ENCODE results near the gene RMRP. TPM values are rescaled to one million over a fixed set of nuclear protein-coding genes. Genes with fewer than 3 reads are reported as not detected.

RMRP gene
- total and polyA plus RNA-seq, 9 of the 15 experiments (the other 6 are each of a cell fraction or from before 2014, with no cell fraction given): 75.7 to 89,974 (median 13,378) TPM; not detected in 3

DNA sequence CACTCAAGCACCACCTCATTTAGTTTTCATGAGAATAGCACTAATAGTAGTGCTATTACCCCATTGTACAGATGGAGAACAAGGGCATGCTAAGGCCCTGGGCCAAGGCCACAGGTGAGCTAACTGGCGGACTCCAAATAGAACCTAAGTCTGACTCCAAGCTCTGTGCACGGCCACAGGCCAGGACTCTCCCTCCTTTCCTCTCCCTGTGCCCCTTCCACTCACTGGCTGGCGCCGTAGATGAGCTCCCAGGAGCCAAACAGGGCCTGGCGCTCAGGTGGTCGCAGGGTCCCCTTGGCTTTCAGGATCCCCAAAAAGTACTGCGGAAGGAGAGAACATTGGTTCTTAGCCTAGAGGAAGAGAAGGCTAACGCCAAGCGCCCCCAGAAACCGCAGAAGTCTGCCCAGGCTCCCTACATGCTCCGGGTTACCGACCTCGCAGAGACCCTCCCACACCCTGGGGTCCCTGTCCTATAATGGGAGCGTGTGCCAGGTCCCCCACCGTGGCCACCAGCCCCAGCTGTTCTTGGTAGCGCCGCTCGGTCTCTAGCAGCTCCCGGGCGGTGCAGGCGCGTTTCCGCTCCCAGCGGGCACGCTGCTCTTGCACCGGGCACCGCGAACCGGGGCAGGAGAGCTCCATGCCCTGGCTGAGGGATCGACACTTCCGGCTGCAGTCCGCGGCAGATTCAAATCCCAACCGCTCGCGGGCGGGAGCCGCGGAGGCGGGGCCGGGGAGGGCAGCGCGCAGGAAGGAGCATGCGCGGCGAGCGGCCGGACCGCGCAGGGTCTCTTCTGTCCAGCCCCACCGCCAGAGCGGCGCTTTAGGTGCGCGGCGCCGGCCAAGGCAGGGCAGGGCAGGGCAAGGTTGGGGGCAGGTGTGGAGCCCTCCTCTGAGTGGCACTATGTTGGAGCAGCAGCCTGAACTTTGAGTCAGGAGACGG is 7.0 kb upstream of the RMRP start, which contains the start of gene ARHGEF39 (continued):
- TF ChIP-seq MIER1 (IDR thresholded peaks at IDR 0.05; ENCODE audit: low read depth) (no peak), NCOA4 (IDR thresholded peaks at IDR 0.05; ENCODE audit: partially characterized antibody) (no peak), SOX6 (IDR thresholded peaks at IDR 0.05) (0 out of 2 replicates have a peak, but pooled peaks have one; percentile 28), MEIS2 (IDR thresholded peaks at IDR 0.05; ENCODE audit: partially characterized antibody) (peak; percentile 31), ZBTB7A (IDR thresholded peaks at IDR 0.05; ENCODE audit: borderline replicate concordance, control insufficient read depth, low read depth, low read length) (peak; percentile 75; the same call in 1 of the 2 replicates), CBX1 (IDR thresholded peaks at IDR 0.05; ENCODE audit: low read depth) (peak; percentile 31; the same call in 1 of the 2 replicates), HNRNPL (IDR thresholded peaks at IDR 0.05; ENCODE audit: low read depth, low read length) (peak; percentile 76), SMARCB1 (IDR thresholded peaks at IDR 0.05; ENCODE audit: insufficient read length, low read depth) (no peak), KDM4B (IDR thresholded peaks at IDR 0.05; ENCODE audit: borderline replicate concordance in 2 of 2, low read depth in 1 of 2) (no peak), HMGN3 (IDR thresholded peaks at IDR 0.05; ENCODE audit: borderline replicate concordance, extremely low read depth, insufficient read length, low read depth, low read length) (peak; percentile 66), NCOR1 (IDR thresholded peaks at IDR 0.05) (no peak), ZNF408 (CRISPR knock-in tag; IDR thresholded peaks at IDR 0.05; ENCODE audit: low read depth) (no peak)
- TF ChIP-seq, protein P1, sequence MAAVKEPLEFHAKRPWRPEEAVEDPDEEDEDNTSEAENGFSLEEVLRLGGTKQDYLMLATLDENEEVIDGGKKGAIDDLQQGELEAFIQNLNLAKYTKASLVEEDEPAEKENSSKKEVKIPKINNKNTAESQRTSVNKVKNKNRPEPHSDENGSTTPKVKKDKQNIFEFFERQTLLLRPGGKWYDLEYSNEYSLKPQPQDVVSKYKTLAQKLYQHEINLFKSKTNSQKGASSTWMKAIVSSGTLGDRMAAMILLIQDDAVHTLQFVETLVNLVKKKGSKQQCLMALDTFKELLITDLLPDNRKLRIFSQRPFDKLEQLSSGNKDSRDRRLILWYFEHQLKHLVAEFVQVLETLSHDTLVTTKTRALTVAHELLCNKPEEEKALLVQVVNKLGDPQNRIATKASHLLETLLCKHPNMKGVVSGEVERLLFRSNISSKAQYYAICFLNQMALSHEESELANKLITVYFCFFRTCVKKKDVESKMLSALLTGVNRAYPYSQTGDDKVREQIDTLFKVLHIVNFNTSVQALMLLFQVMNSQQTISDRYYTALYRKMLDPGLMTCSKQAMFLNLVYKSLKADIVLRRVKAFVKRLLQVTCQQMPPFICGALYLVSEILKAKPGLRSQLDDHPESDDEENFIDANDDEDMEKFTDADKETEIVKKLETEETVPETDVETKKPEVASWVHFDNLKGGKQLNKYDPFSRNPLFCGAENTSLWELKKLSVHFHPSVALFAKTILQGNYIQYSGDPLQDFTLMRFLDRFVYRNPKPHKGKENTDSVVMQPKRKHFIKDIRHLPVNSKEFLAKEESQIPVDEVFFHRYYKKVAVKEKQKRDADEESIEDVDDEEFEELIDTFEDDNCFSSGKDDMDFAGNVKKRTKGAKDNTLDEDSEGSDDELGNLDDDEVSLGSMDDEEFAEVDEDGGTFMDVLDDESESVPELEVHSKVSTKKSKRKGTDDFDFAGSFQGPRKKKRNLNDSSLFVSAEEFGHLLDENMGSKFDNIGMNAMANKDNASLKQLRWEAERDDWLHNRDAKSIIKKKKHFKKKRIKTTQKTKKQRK (IDR thresholded peaks at IDR 0.05; ENCODE audit: borderline replicate concordance, low read depth, low read length): no peak
- TF ChIP-seq, protein P2, sequence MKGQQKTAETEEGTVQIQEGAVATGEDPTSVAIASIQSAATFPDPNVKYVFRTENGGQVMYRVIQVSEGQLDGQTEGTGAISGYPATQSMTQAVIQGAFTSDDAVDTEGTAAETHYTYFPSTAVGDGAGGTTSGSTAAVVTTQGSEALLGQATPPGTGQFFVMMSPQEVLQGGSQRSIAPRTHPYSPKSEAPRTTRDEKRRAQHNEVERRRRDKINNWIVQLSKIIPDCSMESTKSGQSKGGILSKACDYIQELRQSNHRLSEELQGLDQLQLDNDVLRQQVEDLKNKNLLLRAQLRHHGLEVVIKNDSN (CRISPR knock-in tag; IDR thresholded peaks at IDR 0.05): no peak
- TF ChIP-seq, protein P3, sequence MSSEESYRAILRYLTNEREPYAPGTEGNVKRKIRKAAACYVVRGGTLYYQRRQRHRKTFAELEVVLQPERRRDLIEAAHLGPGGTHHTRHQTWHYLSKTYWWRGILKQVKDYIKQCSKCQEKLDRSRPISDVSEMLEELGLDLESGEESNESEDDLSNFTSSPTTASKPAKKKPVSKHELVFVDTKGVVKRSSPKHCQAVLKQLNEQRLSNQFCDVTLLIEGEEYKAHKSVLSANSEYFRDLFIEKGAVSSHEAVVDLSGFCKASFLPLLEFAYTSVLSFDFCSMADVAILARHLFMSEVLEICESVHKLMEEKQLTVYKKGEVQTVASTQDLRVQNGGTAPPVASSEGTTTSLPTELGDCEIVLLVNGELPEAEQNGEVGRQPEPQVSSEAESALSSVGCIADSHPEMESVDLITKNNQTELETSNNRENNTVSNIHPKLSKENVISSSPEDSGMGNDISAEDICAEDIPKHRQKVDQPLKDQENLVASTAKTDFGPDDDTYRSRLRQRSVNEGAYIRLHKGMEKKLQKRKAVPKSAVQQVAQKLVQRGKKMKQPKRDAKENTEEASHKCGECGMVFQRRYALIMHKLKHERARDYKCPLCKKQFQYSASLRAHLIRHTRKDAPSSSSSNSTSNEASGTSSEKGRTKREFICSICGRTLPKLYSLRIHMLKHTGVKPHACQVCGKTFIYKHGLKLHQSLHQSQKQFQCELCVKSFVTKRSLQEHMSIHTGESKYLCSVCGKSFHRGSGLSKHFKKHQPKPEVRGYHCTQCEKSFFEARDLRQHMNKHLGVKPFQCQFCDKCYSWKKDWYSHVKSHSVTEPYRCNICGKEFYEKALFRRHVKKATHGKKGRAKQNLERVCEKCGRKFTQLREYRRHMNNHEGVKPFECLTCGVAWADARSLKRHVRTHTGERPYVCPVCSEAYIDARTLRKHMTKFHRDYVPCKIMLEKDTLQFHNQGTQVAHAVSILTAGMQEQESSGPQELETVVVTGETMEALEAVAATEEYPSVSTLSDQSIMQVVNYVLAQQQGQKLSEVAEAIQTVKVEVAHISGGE (CRISPR knock-in tag; IDR thresholded peaks at IDR 0.05): peak in 1 of 3 experiments; percentile 41; a peak in 1 of 6 replicates
